GM21367 (cell line): ENCODE data around the gene CEP76.

Experiments
- ATAC-seq: cut with Tn5 transposase; IDR thresholded peaks from one replicate; pipeline ENCODE4 v1.9.1; 2021; ENCODE audit not compliant: unreplicated experiment

The CEP76 gene

GRCh38 chr18:12702221-12703095 is at the start of gene CEP76, which contains the start of gene PSMG2:
Gene CEP76, minus strand, starts transcription at chr18:12702723. Its CDS starts 175 bp downstream, at chr18:12702548.
Gene PSMG2, plus strand, starts transcription at chr18:12703042. Its CDS starts 66 bp downstream, at chr18:12703108.
- ATAC-seq = peak; percentile 69

GRCh38 chr18:12751891-12752290 is 49.4 kb upstream of the CEP76 start:
- ATAC-seq = no peak

GRCh38 chr18:12751503-12751884 is 49.0 kb upstream of the CEP76 start:
- ATAC-seq = no peak

DNA sequence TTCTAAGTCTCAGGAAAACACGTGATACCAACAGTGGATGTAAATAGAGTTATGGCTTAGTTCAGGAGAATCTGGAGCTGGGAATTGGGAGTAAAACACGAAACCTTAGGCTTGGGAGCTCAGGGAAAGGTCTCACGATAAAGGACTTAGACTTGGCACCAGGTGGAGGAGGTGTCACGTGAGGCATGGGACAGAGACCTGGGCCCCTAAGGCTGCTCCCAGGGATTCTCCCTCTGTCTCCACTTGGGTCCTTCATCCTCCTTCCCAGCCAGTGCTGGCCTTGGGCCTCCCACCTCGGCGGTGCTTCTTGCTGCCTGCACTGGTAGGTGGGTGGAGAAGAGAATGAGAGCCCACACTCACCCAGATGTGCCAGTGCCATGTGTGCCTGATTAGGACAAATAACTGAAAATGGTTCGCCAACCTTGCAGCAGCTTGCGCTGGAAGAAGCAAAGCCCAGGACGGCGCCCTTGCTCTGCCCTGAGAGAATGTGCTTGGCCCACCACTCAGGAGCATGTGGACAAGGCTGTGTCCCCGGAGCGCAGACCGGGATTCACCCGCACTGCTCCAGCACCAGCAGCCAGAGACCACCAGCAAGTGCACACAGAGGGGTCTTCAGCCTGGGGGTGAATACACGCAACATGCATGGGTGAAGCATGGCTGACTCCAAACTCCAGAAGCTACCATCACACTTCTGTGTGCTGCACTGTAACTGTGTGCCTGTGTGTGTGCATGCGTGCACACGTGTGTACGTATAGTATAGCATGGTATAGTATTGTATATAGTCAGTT is 48.4 kb upstream of the CEP76 start:
- ATAC-seq = no peak

GRCh38 chr18:12750076-12750714 is 47.7 kb upstream of the CEP76 start:
- ATAC-seq = no peak

- no peak for ATAC-seq
These were observed 46.6 kb upstream of the CEP76 start for GRCh38 chr18:12749121-12749520.

DNA sequence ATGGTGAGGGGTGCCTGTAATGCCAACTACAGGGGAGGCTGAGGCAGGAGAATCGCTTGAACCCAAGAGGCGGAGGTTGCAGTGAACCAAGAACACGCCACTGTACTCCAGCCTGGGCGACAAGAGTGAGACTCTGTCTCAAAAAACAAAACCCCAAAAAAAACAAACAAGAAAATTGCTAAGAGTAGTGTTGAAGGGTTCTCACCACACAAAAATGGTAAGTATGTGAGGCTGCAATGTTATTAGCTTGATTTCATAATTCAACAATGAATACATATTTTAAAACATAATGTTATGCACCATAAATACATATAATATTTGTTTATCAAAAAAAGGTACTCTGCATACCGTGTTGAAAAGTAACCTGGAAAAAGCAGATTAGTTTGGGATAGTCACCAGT is 46.1 kb upstream of the CEP76 start:
- no peak for ATAC-seq

DNA sequence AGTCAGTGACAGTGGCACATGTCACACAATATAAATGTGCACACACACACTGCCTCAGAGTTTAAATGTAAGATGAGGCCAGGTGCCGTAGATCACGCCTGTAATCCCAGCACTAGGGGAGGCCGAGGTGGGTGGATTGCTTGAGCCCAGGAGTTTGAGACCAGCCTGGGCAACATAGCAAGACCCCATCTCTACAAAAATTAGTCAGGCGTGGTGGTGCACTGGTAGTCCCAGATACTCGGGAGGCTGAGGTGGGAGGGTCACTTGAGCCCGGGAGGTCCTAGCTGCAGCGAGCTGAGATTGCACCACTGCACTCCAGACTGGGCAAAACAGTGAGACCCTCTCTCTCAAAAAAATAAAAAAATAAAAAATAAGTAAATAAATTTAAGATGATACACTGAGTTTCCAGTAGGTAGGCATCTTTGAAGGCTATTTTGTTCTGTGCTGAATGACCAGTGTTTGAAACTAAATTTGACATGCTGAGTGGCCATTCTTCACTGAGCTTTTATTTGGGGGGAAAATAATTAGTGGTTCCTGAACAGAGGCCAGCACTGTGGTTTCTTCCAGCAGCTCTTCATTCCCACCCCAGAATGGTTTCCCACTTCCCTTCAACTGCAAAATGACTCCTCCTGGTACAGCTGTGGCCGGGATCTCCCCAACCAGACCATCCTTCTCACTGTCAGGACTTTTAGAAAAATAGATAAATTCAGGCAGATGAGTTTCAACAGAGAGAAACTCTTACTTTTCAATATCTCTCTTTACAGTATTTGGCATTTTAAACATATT is 45.2 kb upstream of the CEP76 start:
- ATAC-seq = no peak

GRCh38 chr18:12745095-12745795 is 42.7 kb upstream of the CEP76 start:
- ATAC-seq = no peak

- no peak for ATAC-seq
These were observed 41.6 kb upstream of the CEP76 start for GRCh38 chr18:12744103-12744502.

GRCh38 chr18:12742453-12742852 is 39.9 kb upstream of the CEP76 start:
- no peak for ATAC-seq

DNA sequence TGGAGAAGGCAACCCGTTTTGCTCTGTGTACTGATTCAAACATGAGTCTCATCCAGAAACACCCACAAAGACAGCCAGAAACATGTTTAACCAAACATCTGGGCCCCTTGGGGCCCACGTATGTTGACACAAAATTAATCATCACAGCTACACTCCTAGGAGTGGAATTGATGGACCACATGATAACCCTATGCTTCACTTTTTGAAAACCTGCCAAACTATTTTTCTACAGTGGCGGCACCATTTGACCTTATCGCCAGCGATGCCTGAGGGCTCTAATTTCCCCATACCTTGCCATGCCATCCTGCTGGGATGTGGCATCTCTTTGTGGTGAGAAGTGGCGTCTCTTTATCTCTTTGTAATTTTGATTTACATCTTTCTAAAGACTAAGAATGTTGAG is 38.8 kb upstream of the CEP76 start:
- ATAC-seq = no peak

DNA sequence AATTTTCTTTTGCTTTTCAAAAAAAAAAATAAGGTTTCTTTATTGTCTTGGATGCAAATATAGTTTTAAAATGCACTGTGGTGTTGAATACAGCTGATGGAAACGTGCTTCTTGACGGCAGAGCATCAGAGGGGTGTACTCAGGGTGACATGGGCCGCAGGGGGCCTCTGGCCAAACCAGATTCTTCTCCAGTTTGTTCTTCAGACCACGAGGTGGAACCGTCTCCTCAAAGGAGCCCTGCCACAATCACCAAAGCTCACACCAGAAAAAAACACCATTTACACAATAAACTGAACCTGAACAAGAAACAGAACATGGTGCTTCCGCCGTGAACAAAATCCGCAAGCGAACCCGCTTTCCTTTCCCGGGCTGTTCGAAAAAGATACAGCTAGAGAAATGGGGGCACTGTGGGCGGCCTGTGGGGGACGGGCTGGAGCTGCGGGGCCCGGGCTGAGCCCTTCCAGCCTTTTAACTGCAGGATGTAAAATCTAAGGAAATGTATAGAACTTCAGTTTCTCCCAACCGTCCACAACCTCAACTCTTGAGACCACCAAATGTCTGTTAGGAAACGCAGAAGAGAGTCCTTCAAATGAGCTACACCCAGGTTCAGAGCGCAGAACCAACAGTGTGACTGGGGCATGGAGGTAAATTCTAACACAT is 34.9 kb upstream of the CEP76 start:
- no peak for ATAC-seq

- no peak for ATAC-seq
These were observed 24.4 kb upstream of the CEP76 start for GRCh38 chr18:12726774-12727550.

DNA sequence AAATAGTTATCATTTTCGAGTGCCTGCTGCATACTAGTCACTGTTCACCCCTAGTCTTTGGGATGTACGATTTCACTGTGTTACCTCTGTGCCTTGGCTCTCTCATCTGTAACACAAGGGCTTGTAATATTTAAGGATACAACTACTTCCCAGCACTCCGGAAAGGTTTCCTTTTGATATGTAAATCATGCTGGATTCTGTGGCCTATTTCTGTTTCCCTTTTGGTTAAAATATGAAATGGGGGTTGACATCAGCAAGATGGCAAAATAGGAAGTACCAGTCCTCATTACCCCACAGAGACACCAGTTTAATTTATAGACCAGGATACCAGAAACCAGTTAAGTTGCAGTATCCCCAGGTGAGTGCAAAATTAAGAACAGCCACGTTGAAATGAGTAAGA is 23.8 kb upstream of the CEP76 start:
- no peak for ATAC-seq

- no peak for ATAC-seq
These were observed 20.2 kb upstream of the CEP76 start for GRCh38 chr18:12722731-12723130.

DNA sequence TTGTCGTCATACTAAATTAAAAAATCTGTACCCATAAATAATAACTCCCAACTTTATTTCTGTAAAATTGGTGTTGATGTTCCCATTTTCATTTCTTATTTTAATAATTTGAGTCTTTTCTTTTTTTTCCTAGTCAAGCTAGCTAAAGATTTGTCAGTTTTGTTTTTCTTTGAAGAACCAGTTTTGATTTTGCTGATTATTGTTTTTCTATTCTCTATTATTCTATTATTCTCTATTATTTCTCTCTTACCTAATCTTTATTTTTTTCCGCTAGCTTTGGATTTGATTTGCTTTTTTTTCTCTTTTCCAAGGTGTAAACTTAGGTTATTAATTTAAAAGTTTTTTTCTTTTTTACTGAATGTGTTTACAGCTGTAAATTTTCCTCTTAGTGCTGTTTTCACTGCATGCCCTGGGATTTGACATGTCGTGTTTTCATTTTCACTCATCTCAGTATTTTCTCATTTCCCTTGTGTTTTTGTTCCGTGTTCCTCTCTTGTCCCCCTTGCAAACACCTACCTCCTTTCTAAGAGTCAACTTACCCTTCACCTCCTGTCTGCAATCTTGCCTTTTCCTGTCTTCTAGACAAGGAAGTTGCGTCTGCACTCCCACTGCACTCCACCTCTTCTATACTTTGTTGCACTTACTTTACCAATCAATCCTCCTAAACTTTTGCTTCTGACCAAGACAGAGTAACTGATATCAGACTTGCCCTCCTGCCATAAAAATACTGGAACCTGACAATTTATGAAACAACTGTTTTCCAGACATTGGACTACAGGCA is 19.2 kb upstream of the CEP76 start:
- no peak for ATAC-seq

GRCh38 chr18:12711446-12711845 is 8.9 kb upstream of the CEP76 start:
- no peak for ATAC-seq
